Right cardiac atrium (tissue), 5 donors: ENCODE data around the gene ABCB8. TPM values are rescaled to one million over a fixed set of nuclear protein-coding genes. Genes with fewer than 3 reads are reported as not detected.
A peak's percentile ranks its signal among the peaks of the same experiment; 100 is the strongest.

Experiments
- ATAC-seq, 2 donors: fragments of 200-7000 bp; cut with Tn5 transposase; one replicate each; pipeline versions ENCODE4 v1.8.0 to v1.9.1; 2020; ENCODE audit warnings: moderate library complexity in 2 of 2, mild to moderate bottlenecking in 1 of 2
- DNase-seq, 3 donors: peaks; one replicate each; pipeline ENCODE4 v3.0.0-alpha.2; 2020
- H3K27ac ChIP-seq: one replicate; pipeline ENCODE4 v1.5.1; 2013; ENCODE audit warnings: mild to moderate bottlenecking, low read length, control low read depth, moderate library complexity
- H3K27me3 ChIP-seq: one replicate; pipeline ENCODE4 v1.6.1; 2013; ENCODE audit not compliant: control insufficient read depth, insufficient read depth
- H3K4me1 ChIP-seq: one replicate; pipeline ENCODE4 v1.6.1; 2013; ENCODE audit warnings: low read length; ENCODE audit not compliant: control insufficient read depth, insufficient read depth
- H3K4me3 ChIP-seq: one replicate; pipeline ENCODE4 v1.5.1; 2013; ENCODE audit warnings: low read length, control low read depth
- H3K9me3 ChIP-seq: one replicate; pipeline ENCODE4 v1.6.1; 2013; ENCODE audit warnings: low read length; ENCODE audit not compliant: control insufficient read depth
- WGBS: extraction: QIAGEN DNeasy Blood & Tissue Kit; methylation state at CpG from one replicate; pipeline ENCODE4 v1.1.7; 2013; 5-methylcytosine and 5-hydroxymethylcytosine counted together
- intact Hi-C, 4 donors: fragments of 100-400 bp; cut with DNase I; formaldehyde crosslinking; loops; one replicate each; pipeline versions ENCODE4 v1.11.0 to v1.14.0; 2022 to 2023
- polyA plus RNA-seq: library from polyadenylated mRNA; stranded (reverse); fragments of 200-250 nt; gene quantifications from one replicate; pipeline ENCODE4 v1.2.3, GENCODE V29; 2013
- total RNA-seq, 4 donors: library from RNA; stranded (reverse); fragmentation: NEBNext Ultra II Directional; extraction: Animal tissue kit (Norgen Biotek cat#: 25700); gene quantifications; one replicate each; pipeline ENCODE4 v1.2.1, GENCODE V29; 2021
- donor health status: healthy with polysubstance abuse.
- donor health status: DM: no; HTN: yes; CAD: no.
- donor health status: DM: no; HTN: no; CAD: no.
- donor health status: DM: no; HTN: yes; CAD: no; lungs with severe emphysema.
- donor health status: DM: yes; HTN: yes; CAD: no.

The ABCB8 gene
- total and polyA plus RNA-seq, 5 donors, result 19.6 to 24.5 (median 22.6) TPM

- no peak overlapping the region for H3K4me3 ChIP-seq
- no peaks in the 10 kb centered on the region for H3K9me3 ChIP-seq
- H3K27me3 ChIP-seq, result no peaks in the 10 kb centered on the region
- intact Hi-C loops, result loop anchor here in 1 of 4 donors (10.0 kb wide), 1 partner anchor 223 kb away; no protein-coding TSS in a partner anchor
- peak in 1 of 3 donors; percentile 21 for DNase-seq
- 93% methylated on average over 5 of the region's 5 CpGs for WGBS
- ATAC-seq, result no peak
- H3K4me1 ChIP-seq, result no peaks in the 10 kb centered on the region
- no peak overlapping the region for H3K27ac ChIP-seq
These were observed 30.4 kb upstream of the ABCB8 start for GRCh38 chr7:150997817-150998216.

DNA sequence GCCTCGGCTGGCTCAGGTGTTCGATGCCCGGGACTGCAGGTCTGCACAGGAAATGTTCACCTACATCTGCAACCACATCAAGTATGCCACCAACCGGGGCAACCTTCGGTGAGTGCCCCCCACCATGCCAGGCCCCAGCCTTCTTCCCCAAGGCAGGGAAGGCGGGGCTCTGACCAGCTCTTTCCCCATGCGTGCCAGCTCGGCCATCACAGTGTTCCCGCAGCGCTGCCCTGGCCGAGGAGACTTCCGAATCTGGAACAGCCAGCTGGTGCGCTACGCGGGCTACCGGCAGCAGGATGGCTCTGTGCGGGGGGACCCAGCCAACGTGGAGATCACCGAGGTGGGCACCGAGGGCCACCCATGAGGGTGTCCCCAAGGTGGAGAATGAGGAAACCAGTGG is 29.9 kb upstream of the ABCB8 start:
- DNase-seq (peak in 2 of 3 donors; percentile 44 to 52), ATAC-seq (no peak)
- Histone ChIP-seq H3K27me3 (no peaks in the 10 kb centered on the region), H3K4me1 (no peaks in the 10 kb centered on the region), H3K4me3 (no peak overlapping the region), H3K9me3 (no peaks in the 10 kb centered on the region), H3K27ac (no peak overlapping the region)
- WGBS, result 91% methylated on average over 20 of the region's 20 CpGs
- intact Hi-C loops, result loop anchor here in 1 of 4 donors (10.0 kb wide), 1 partner anchor 224 kb away; no protein-coding TSS in a partner anchor

DNA sequence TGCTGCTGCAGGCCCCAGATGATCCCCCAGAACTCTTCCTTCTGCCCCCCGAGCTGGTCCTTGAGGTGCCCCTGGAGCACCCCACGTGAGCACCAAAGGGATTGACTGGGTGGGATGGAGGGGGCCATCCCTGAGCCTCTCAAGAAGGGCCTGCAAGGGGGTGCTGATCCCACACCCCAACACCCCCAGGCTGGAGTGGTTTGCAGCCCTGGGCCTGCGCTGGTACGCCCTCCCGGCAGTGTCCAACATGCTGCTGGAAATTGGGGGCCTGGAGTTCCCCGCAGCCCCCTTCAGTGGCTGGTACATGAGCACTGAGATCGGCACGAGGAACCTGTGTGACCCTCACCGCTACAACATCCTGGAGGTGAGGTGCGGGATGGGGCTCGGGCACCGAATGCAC is 29.2 kb upstream of the ABCB8 start:
- no peaks in the 10 kb centered on the region for H3K9me3 ChIP-seq
- no peaks in the 10 kb centered on the region for H3K27me3 ChIP-seq
- intact Hi-C loops, result loop anchor here in 1 of 4 donors (10.0 kb wide), 1 partner anchor 224 kb away; no protein-coding TSS in a partner anchor
- ATAC-seq (no peak), DNase-seq (peak in 2 of 3 donors; percentile 24 to 34)
- no peak overlapping the region for H3K4me3 ChIP-seq
- H3K27ac ChIP-seq, result no peak overlapping the region
- no peaks in the 10 kb centered on the region for H3K4me1 ChIP-seq
- 93% methylated on average over 12 of the region's 12 CpGs for WGBS

DNA sequence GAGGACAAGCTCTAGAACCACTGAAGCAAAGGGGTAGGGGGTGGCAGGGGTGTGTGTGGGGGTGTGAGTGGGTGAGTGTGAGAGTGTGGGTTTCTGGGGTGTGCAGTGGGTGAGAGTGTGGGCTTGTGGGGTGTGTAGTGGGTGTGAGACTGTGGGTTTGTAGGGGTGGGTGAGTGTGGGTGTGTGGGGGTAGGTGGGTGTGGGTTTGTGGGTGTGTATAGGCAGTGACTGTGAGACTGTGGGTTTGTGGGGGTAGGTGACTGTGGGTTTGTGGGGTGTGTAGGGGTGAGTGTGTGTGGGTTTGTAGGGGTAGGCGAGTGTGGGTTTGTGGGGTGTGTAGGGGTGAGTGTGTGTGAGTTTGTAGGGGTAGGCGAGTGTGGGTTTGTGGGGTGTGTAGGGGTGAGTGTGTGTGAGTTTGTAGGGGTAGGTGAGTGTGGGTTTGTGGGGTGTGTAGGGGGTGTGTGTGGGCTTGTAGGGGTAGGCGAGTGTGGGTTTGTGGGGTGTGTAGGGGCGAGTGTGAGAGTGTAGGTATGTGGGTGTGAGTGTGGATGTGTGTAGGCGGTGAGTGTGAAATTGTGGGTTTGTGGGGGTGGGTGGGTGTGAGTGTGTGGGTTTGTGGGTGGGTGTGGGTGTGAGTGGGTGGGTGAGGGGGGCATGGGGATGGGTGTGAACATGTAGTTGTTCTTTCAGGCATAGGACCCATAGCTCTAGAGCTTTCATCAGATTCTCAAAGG is 28.6 kb upstream of the ABCB8 start:
- intact Hi-C loops, result loop anchor here in 1 of 4 donors (10.0 kb wide), 1 partner anchor 225 kb away; no protein-coding TSS in a partner anchor
- no peak for ATAC-seq

GRCh38 chr7:151000897-151001495 is 27.3 kb upstream of the ABCB8 start:
- peak; percentile 4 to 47 (median 43) for DNase-seq
- Histone ChIP-seq H3K27ac (no peak overlapping the region), H3K4me3 (no peak overlapping the region), H3K4me1 (no peaks in the 10 kb centered on the region), H3K9me3 (no peaks in the 10 kb centered on the region), H3K27me3 (no peaks in the 10 kb centered on the region)
- ATAC-seq, result no peak
- WGBS, result 91% methylated on average over 13 of the region's 13 CpGs
- intact Hi-C loops, result no loop called here

More for the DNA sequence above, 28.6 kb upstream of the ABCB8 start:
- Histone ChIP-seq H3K4me1 (no peaks in the 10 kb centered on the region), H3K27me3 (no peaks in the 10 kb centered on the region), H3K4me3 (no peak overlapping the region), H3K27ac (no peak overlapping the region), H3K9me3 (no peaks in the 10 kb centered on the region)
- peak in 1 of 3 donors; percentile 4 for DNase-seq
- WGBS, result 90% methylated on average over 5 of the region's 5 CpGs

DNA sequence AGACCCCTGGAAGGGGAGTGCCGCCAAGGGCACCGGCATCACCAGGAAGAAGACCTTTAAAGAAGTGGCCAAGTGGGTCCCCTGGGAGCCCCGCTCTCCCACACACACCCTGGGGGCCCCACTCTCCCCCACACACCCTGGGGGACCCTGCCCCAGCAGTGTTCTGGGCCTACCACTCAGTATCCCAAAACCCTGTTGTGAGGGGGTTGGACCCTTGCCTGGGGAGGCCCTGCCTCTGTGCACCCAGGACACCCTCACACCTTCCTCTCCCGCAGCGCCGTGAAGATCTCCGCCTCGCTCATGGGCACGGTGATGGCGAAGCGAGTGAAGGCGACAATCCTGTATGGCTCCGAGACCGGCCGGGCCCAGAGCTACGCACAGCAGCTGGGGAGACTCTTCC is 26.7 kb upstream of the ABCB8 start:
- Histone ChIP-seq H3K27ac (no peak overlapping the region), H3K27me3 (no peaks in the 10 kb centered on the region), H3K4me3 (no peak overlapping the region), H3K9me3 (no peaks in the 10 kb centered on the region), H3K4me1 (no peaks in the 10 kb centered on the region)
- DNase-seq, result peak in 2 of 3 donors; percentile 45
- 93% methylated on average over 16 of the region's 16 CpGs for WGBS
- intact Hi-C loops, result no loop called here
- ATAC-seq, result peak in 1 of 2 donors; percentile 3

GRCh38 chr7:151003572-151003971 is 24.7 kb upstream of the ABCB8 start:
- intact Hi-C loops, result no loop called here
- no peak overlapping the region for H3K4me3 ChIP-seq
- ATAC-seq, result no peak
- no peaks in the 10 kb centered on the region for H3K9me3 ChIP-seq
- H3K27me3 ChIP-seq, result no peaks in the 10 kb centered on the region
- H3K4me1 ChIP-seq, result no peaks in the 10 kb centered on the region
- WGBS, result 79% methylated on average over 12 of the region's 12 CpGs
- peak in 1 of 3 donors; percentile 14 for DNase-seq
- H3K27ac ChIP-seq, result no peak overlapping the region

- H3K27ac ChIP-seq, result no peak overlapping the region
- H3K27me3 ChIP-seq, result no peaks in the 10 kb centered on the region
- DNase-seq, result peak in 1 of 3 donors; percentile 11
- H3K4me3 ChIP-seq, result no peak overlapping the region
- intact Hi-C loops, result no loop called here
- ATAC-seq, result no peak
- no peaks in the 10 kb centered on the region for H3K9me3 ChIP-seq
- no peaks in the 10 kb centered on the region for H3K4me1 ChIP-seq
- WGBS, result 83% methylated on average over 9 of the region's 9 CpGs
These were observed 22.7 kb upstream of the ABCB8 start for GRCh38 chr7:151005566-151005965.

- intact Hi-C loops, result no loop called here
- no peak overlapping the region for H3K27ac ChIP-seq
- DNase-seq (peak; percentile 12 to 58 (median 55)), ATAC-seq (peak in 1 of 2 donors; percentile 5)
- no peaks in the 10 kb centered on the region for H3K9me3 ChIP-seq
- 81% methylated on average over 23 of the region's 23 CpGs for WGBS
- H3K4me3 ChIP-seq, result no peak overlapping the region
- H3K4me1 ChIP-seq, result no peaks in the 10 kb centered on the region
- H3K27me3 ChIP-seq, result no peaks in the 10 kb centered on the region
These were observed 21.5 kb upstream of the ABCB8 start for GRCh38 chr7:151006590-151007300.

DNA sequence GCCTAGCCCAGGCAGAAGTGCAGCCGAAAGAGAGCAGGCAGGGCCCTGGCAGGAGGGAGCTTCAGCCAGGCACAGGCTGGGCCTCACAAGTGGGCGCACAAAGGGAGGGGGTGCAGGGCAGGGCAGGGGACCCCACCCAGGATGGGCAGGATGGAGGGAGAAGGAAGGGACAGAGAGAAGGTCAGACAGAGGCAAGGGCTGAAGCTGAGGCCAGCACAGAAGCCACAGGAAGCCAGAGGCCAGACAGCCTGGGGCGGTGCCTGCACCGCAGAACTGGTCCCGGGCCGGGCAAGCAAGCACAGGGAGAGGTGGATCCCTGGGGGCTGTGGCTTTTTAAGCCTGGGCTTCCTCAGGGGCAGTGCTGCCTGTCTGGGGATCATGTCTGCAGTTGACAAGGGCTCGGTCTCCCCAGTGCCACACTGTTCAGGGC is 20.8 kb upstream of the ABCB8 start:
- peak; percentile 66 to 84 (median 83) for DNase-seq
- intact Hi-C loops, result no loop called here
- ATAC-seq, result peak; percentile 68 to 71
- no peaks in the 10 kb centered on the region for H3K4me1 ChIP-seq
- no peaks in the 10 kb centered on the region for H3K9me3 ChIP-seq
- no peaks in the 10 kb centered on the region for H3K27me3 ChIP-seq
- H3K27ac ChIP-seq, result no peak overlapping the region
- WGBS, result 66% methylated on average over 7 of the region's 7 CpGs
- no peak overlapping the region for H3K4me3 ChIP-seq

DNA sequence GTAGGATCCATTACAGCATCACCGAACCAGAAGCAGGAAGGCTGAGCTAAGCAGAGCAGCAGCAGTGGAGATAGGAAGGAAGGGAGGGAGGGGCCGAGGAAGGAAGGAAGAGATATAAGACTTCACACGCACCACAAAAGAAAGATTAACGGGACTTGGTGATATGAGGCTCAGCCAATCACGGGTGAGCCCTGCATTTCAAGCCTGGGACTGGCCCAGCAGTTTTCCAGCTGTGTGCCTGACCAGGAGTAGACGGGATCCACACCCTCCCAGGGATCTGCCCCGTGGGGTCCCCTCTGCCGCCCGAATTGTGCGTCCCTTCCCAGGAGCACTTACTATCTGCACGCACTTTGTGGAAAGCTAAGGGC is 20.1 kb upstream of the ABCB8 start:
- no peak overlapping the region for H3K4me3 ChIP-seq
- H3K4me1 ChIP-seq, result no peaks in the 10 kb centered on the region
- ATAC-seq (peak; percentile 63 to 68), DNase-seq (peak; percentile 65 to 78 (median 71))
- no peaks in the 10 kb centered on the region for H3K9me3 ChIP-seq
- WGBS, result 18% methylated on average over 11 of the region's 11 CpGs
- H3K27ac ChIP-seq, result no peak overlapping the region
- no peaks in the 10 kb centered on the region for H3K27me3 ChIP-seq
- intact Hi-C loops, result no loop called here
